Activated CD8-positive, alpha-beta T cell treated with anti-CD3 and anti-CD28 coated beads for 36 hours (primary cell): Measurements from ENCODE around the gene LTO1. TPM values are rescaled to one million over a fixed set of nuclear protein-coding genes. Genes with fewer than 3 reads are reported as not detected.

Experiments used
- ATAC-seq: fragments of 200-7000 bp; cut with Tn5 transposase; one replicate; pipeline ENCODE4 v1.10.0; 2021; ENCODE audit warnings: mild to moderate bottlenecking, moderate library complexity
- CTCF ChIA-PET: fragments of 350-600 bp; sonication (Branson Sonifier 250); formaldehyde crosslinking; loops from one replicate; lab custom pipeline; 2021; ENCODE audit warnings: antibody characterized with exemption; lab: Charles Lee
- POLR2A ChIA-PET: fragments of 350-600 bp; sonication (Branson Sonifier 250); formaldehyde crosslinking; loops from one replicate; lab custom pipeline; 2021; ENCODE audit warnings: antibody characterized with exemption; lab: Charles Lee
- DNase-seq: peaks from one replicate; pipeline ENCODE4 v3.0.0-alpha.2; 2020
- H3K27ac Mint-ChIP-seq: one replicate; pipeline ENCODE4 v1.8.0; 2021; ENCODE audit warnings: mild to moderate bottlenecking, mixed read lengths
- H3K27me3 Mint-ChIP-seq: one replicate; pipeline ENCODE4 v1.8.0; 2021; ENCODE audit warnings: mixed read lengths
- H3K36me3 Mint-ChIP-seq: one replicate; pipeline ENCODE4 v1.8.0; 2021; ENCODE audit warnings: low read depth, mixed read lengths
- H3K4me1 Mint-ChIP-seq: one replicate; pipeline ENCODE4 v1.8.0; 2021; ENCODE audit warnings: low read depth, mixed read lengths
- H3K4me3 Mint-ChIP-seq: one replicate; pipeline ENCODE4 v1.8.0; 2021; ENCODE audit warnings: mild to moderate bottlenecking, moderate library complexity, mixed read lengths
- H3K9me3 Mint-ChIP-seq: one replicate; pipeline ENCODE4 v1.8.0; 2021; ENCODE audit warnings: mixed read lengths
- CTCF ChIP-seq: fragments of 200-600 bp; IDR thresholded peaks from one replicate; pipeline ENCODE4 v1.8.0; 2022; ENCODE audit warnings: antibody characterized with exemption, mild to moderate bottlenecking
- intact Hi-C: fragments of 100-400 bp; cut with micrococcal nuclease; formaldehyde crosslinking; loops from one replicate; pipeline ENCODE4 v1.10.0; 2022
- total RNA-seq, 2 experiments: library from RNA; stranded (reverse); gene quantifications; one replicate each; pipeline ENCODE4 v1.2.3, GENCODE V29; 2021

Gene LTO1
- total RNA-seq, 2 experiments from 2014 or later = 14.9 to 15.9 TPM

- Mint-ChIP-seq H3K36me3 (peaks cover 3% of the 10 kb centered on the region), H3K4me3 (no peak overlapping the region), H3K4me1 (no peaks in the 10 kb centered on the region), H3K27me3 (no peaks in the 10 kb centered on the region), H3K9me3 (no peaks in the 10 kb centered on the region), H3K27ac (no peak overlapping the region)
- POLR2A ChIA-PET = interaction anchor here (1.0 kb wide), 1 partner anchor 11 kb away, joined by 3 read pairs; no protein-coding TSS in a partner anchor
- ATAC-seq = no peak
- CTCF ChIA-PET = interaction anchor here (3.1 kb wide), 1 partner anchor 11 kb away, joined by 14 read pairs; no protein-coding TSS in a partner anchor
- no peak for DNase-seq
- intact Hi-C loops = no loop called here
- TF ChIP-seq CTCF = no peak
Observed at GRCh38 chr11:69659591-69659990, 15.6 kb downstream of the LTO1 start.

GRCh38 chr11:69658626-69659450 lies 16.3 kb downstream of the LTO1 start:
- Mint-ChIP-seq H3K36me3 (peaks cover 1% of the 10 kb centered on the region), H3K27me3 (no peaks in the 10 kb centered on the region), H3K9me3 (no peaks in the 10 kb centered on the region), H3K4me1 (no peaks in the 10 kb centered on the region), H3K27ac (no peak overlapping the region), H3K4me3 (no peak overlapping the region)
- ChIA-PET POLR2A (interaction anchor here (0.9 kb wide), 1 partner anchor 14 kb away, joined by 3 read pairs; no protein-coding TSS in a partner anchor), CTCF (interaction anchor here (3.1 kb wide), 1 partner anchor 12 kb away, joined by 14 read pairs; no protein-coding TSS in a partner anchor)
- ATAC-seq (no peak), DNase-seq (no peak)
- no peak for TF ChIP-seq CTCF
- intact Hi-C loops = no loop called here

GRCh38 chr11:69657911-69658625 lies 17.1 kb downstream of the LTO1 start:
- Mint-ChIP-seq H3K36me3 (no peaks in the 10 kb centered on the region), H3K9me3 (no peaks in the 10 kb centered on the region)

GRCh38 chr11:69657456-69657910 lies 17.7 kb downstream of the LTO1 start:
- ChIA-PET CTCF (interaction anchor here (3.1 kb wide), 1 partner anchor 13 kb away, joined by 14 read pairs; no protein-coding TSS in a partner anchor), POLR2A (no interaction called here)
- Mint-ChIP-seq H3K4me1 (no peaks in the 10 kb centered on the region), H3K27me3 (no peaks in the 10 kb centered on the region), H3K4me3 (no peak overlapping the region), H3K27ac (no peak overlapping the region), H3K9me3 (no peaks in the 10 kb centered on the region), H3K36me3 (no peaks in the 10 kb centered on the region)
- TF ChIP-seq CTCF = no peak
- intact Hi-C loops = no loop called here
- no peak for ATAC-seq
- DNase-seq = no peak

More at GRCh38 chr11:69657911-69658625, 17.1 kb downstream of the LTO1 start:
- no peak for TF ChIP-seq CTCF
- Mint-ChIP-seq H3K4me3 (no peak overlapping the region), H3K27ac (no peak overlapping the region), H3K4me1 (no peaks in the 10 kb centered on the region), H3K27me3 (no peaks in the 10 kb centered on the region)
- DNase-seq (no peak), ATAC-seq (no peak)
- POLR2A ChIA-PET = interaction anchor here (0.9 kb wide), 1 partner anchor 13 kb away, joined by 3 read pairs; no protein-coding TSS in a partner anchor
- intact Hi-C loops = no loop called here
- CTCF ChIA-PET = interaction anchor here (3.1 kb wide), 1 partner anchor 12 kb away, joined by 14 read pairs; no protein-coding TSS in a partner anchor
